Left ventricle myocardium superior (tissue), 1 donor: ENCODE results near the gene SPTBN1. TPM values are rescaled to one million over a fixed set of nuclear protein-coding genes. Genes with fewer than 3 reads are reported as not detected.

Experiments used
- ATAC-seq: fragments of 200-7000 bp; cut with Tn5 transposase; one replicate; pipeline ENCODE4 v1.9.1; 2020; ENCODE audit warnings: mild to moderate bottlenecking, moderate library complexity
- DNase-seq: peaks from one replicate; pipeline ENCODE4 v3.0.0-alpha.2; 2020
- intact Hi-C: fragments of 100-400 bp; cut with micrococcal nuclease; formaldehyde crosslinking; loops from one replicate; pipeline ENCODE4 v1.11.0; 2022
- long read RNA-seq: library from polyadenylated mRNA; unstranded; transcript quantifications from one replicate; pipeline ENCODE4 v2.0.0, GENCODE V29; 2021
- total RNA-seq: library from RNA; stranded (reverse); fragmentation: NEBNext Ultra II Directional; extraction: Animal tissue kit (Norgen Biotek cat#: 25700); gene quantifications from one replicate; pipeline ENCODE4 v1.2.1, GENCODE V29; 2021
- donor health status: DM: no; HTN: yes; CAD: no; lungs with severe emphysema.

The SPTBN1 gene
- total RNA-seq: 468 TPM
- long read RNA-seq, full-length matches to known transcripts: 15 of 296 reads
- long read RNA-seq, partial matches to known transcripts: 200 of 296 reads
- long read RNA-seq, other reads (novel, unspliced or antisense): 81 of 296 reads

DNA sequence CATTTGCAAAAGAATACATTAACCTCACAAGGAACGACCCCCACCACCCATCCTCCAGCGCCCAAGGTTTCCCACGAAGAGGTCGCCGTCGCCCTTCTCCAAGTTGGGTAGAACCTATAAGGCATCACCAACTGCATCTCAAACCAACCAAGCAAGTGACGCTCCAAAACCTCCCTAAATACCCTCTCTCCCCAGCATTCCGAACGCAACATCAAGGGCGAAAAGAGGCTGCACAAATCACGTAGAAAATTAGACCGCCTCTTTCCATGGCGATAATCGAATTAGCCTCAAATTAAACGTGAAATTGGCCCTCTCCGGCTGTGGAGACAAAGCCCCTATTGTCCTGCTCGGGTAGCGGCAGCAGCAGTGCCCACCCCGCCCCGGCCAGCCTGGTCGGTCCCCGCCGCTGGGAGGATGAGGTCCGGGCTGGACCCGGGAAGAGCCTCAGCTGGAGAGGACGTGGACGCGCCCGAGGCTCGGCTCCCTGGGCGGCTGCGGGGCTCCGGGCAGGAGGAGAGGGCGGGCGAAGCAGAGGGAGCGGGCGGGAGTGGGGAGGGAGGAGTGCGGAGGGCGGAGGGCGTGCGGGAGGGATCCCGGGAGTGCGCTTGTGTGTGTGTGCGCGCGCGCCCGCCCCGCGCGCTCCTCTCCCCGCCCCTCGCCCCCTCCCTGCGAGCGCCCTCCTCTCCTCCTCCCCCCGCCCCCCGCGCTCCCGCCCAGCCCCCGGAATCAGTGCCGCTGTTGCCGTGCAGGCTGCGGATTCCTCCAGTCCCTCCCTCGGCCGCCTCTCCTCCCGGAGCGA, at the start of gene SPTBN1:
Gene SPTBN1, plus strand, starts transcription at position 765 of the 799 bp plus-strand sequence. CDS start 70,092 bp downstream, outside the sequence.
- DNase-seq (peak; percentile 95), ATAC-seq (peak; percentile 93)
- intact Hi-C loops: no loop called here

DNA sequence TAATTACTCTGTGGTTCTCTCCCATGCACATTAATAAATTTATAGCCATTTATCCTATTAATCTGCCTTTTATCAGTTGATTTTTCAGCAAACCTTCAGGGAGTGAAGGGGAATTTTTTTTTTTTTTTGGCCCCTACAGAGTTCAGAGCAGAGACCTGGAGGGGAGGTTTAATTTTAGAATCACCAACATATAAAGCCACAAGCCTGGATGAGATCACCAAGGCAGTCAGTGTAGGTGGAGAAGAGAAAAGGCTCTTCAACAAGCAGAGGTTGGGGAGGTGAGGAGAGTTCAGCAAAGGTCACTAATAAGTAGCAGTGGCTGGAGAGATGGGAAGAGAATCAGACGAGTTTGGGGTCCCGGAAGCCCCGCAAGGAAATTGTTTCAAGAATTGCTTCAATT, 48.4 kb upstream of the SPTBN1 start:
- DNase-seq: no peak
- intact Hi-C loops: no loop called here
- ATAC-seq: peak; percentile 71

DNA sequence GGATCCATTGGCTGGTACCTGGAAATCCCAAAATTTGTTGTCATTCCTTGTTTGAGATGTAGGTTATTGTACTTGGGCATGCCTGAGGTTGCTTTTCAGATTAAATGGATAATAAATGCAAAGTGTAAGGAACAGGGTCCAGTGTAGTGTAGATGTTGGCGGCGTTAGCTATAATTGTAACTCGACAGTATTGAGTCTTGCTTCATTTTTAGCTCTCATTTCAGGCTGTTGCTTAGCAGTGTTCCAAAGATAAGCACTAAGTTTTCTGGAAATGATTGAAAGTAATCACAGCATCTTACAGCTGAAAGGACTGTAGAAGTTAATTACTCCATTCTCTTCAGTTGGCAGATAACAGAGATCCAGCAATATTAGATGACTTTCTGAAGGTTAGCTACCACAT, 47.8 kb upstream of the SPTBN1 start:
- DNase-seq: no peak
- intact Hi-C loops: no loop called here
- peak; percentile 38 for ATAC-seq

DNA sequence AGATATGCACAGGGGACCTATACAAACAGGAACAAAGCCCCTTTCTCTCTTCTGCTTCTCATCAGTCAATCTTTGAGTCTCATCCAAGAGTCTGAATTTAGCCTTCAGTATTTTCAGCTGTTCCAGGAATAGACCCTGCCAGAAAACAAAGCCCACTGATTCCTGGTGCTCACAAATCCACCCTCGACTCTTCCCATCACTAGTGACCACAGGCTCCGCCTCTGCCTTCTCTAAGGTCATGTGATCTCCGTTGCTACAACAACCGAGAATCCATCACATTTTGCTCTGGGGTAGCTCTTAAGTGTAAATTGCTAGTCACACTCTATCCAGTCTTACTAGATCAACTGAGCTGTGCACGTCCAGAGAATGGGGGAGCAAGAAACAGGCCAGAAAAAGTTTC, 46.4 kb upstream of the SPTBN1 start:
- intact Hi-C loops: no loop called here
- DNase-seq: no peak

GRCh38 chr2:54411801-54412354, 44.2 kb upstream of the SPTBN1 start:
- DNase-seq: no peak

More for the DNA sequence above, 46.4 kb upstream of the SPTBN1 start:
- ATAC-seq: peak; percentile 32

GRCh38 chr2:54416166-54416813, 39.8 kb upstream of the SPTBN1 start:
- intact Hi-C loops: no loop called here
- ATAC-seq (peak; percentile 78), DNase-seq (no peak)

More at GRCh38 chr2:54411801-54412354, 44.2 kb upstream of the SPTBN1 start:
- ATAC-seq: no peak
- intact Hi-C loops: no loop called here

- ATAC-seq (no peak), DNase-seq (no peak)
- intact Hi-C loops: no loop called here
Observed at GRCh38 chr2:54416938-54417337, 39.2 kb upstream of the SPTBN1 start.

GRCh38 chr2:54417577-54417976, 38.5 kb upstream of the SPTBN1 start:
- intact Hi-C loops: no loop called here
- DNase-seq (no peak), ATAC-seq (no peak)

DNA sequence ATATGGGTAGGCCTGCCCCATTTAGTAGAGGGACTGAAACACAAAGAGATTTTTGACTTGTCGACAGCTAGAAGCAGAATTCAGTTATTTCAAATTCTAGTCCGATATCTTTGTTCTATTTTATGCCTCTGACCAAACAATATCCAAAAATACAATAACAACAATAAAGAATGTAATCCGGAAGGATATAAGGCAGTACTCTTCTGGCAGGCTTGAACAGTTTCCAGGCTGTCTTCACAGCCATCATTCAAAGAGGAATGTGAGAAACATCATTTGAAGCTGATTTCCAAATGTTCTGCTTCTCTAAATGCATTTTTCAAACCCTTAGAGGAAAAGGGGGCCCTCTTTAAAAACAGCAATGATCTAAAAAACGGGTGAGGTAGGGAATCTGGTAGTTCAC, 36.7 kb upstream of the SPTBN1 start:
- intact Hi-C loops: no loop called here
- ATAC-seq: peak; percentile 40
- no peak for DNase-seq

GRCh38 chr2:54419855-54420523, 36.1 kb upstream of the SPTBN1 start:
- peak; percentile 11 for ATAC-seq
- DNase-seq: no peak
- intact Hi-C loops: no loop called here

- intact Hi-C loops: no loop called here
- ATAC-seq (no peak), DNase-seq (no peak)
Observed at GRCh38 chr2:54420524-54421172, 35.5 kb upstream of the SPTBN1 start.

DNA sequence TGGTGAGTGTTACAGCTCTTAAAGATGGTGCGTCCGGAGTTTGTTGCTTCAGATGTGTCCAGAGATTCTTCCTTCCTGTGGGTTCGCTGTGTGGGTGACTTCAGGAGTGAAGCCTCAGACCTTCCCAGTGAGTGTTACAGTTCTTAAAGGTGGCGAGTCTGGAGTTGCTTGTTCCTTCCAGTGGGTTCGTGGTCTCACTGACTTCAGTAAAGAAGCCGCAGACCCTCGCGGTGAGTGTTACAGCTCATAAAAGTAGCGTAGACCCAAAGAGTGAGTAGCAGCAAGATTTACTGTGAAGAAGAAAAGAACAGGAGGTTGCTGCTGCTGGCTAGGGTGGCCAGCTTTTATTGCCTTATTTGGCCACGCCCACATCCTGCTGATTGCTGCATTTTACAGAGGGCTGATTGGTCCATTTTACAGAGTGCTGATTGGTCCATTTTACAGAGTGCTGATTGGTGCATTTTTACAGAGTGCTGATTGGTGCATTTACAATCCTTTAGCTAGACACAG, 34.0 kb upstream of the SPTBN1 start:
- DNase-seq (no peak), ATAC-seq (no peak)
- intact Hi-C loops: no loop called here

DNA sequence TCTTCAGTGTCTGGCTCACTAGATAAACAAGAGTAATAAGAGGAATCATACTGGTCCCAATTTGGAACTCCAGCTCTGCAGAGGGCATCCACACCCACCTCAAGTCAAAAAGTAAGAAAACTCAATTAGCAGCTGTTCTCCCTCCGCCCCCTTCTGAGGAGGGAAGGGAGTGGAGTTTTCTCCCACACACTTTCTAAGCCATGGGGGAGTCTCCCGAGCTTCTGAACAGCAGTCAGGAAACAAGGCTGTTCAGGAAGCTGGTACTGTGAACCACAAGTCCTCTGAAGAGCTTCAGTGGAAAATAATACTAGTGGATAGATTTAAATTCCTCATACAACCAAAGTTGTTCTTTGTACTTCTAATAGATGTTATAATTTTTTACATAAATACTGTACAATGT, 32.9 kb upstream of the SPTBN1 start:
- DNase-seq: no peak
- peak; percentile 67 for ATAC-seq
- intact Hi-C loops: no loop called here

GRCh38 chr2:54424555-54425163, 31.5 kb upstream of the SPTBN1 start:
- ATAC-seq: no peak
- intact Hi-C loops: no loop called here
- no peak for DNase-seq

- peak; percentile 63 for ATAC-seq
- DNase-seq: peak; percentile 39
- intact Hi-C loops: no loop called here
Observed at GRCh38 chr2:54428108-54428831, 27.9 kb upstream of the SPTBN1 start.

DNA sequence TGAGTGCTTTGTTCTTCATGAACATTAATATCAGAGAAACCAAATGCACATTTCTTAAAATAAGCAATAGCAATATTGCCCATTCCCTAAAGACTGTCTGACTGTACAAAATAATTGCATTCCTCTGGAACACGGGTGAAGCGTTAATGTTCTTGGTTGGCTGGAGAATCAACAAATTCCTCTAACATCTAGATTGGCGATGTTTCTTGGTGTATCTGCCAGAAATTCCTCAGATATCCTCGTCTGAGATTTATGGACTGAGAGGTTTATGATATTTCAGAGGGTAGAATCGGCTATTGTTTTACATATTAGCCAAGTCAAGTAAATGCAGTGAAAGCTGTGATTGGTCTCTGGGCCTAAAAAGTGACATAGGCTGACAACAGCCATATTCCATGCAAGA, 27.1 kb upstream of the SPTBN1 start:
- DNase-seq (no peak), ATAC-seq (peak; percentile 5)
- intact Hi-C loops: no loop called here

DNA sequence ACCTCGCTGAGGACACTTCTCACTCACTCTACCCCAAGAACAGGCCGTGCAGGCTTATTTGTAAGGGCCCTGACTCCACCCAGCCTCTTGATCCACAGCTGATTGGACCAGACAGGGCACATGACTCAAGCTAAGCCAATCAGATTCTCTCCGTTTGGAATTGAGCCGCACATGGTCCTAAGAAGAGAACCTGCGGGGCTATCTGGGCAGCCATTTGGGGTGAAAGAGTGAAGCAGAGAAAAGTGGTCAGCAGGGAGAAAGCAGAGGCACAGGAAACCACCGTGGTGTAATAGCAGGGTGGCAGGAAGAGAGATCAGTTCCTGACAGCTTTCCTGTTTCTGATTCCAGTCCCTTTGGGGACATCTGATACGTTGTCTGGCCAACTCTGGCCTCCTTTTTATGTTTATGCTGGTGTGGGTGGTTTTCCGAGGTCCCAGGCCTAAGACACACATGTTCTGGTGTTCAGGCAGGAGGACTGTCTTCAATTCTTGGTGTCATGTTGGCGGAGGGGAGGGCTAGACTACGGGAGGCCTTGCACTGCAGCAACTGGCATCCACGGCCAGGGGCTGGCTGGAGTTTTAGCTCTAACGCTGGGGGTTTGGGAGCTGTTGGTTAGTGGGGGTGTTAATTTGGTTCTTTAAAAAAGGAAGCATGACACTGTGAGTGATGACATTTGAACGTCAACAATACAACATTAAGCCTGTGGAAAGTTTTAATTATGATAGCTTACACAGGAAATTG, 26.1 kb upstream of the SPTBN1 start:
- intact Hi-C loops: no loop called here
- DNase-seq (no peak), ATAC-seq (peak; percentile 25)
